ENCODE results near the gene AHNAK.
"Not testable (repeated sequence)": the region's sequence is repeated elsewhere in the genome, so short reads cannot be mapped to it uniquely, and the experiment has no call there.

Gene AHNAK

GRCh38 chr11:62573006-62573591 is 26.5 kb upstream of the AHNAK start:
- no peak for DNase-seq

GRCh38 chr11:62572431-62572830 is 25.8 kb upstream of the AHNAK start:
- no peak for DNase-seq

GRCh38 chr11:62571493-62571892 is 24.9 kb upstream of the AHNAK start:
- not testable (repeated sequence) for DNase-seq

- DNase-seq, result not testable (repeated sequence)
Measured at GRCh38 chr11:62570903-62571302, 24.3 kb upstream of the AHNAK start.

- DNase-seq, result no peak
Measured at GRCh38 chr11:62569611-62570010, 23.0 kb upstream of the AHNAK start.

- no peak for DNase-seq
Measured at GRCh38 chr11:62567018-62567633, 20.5 kb upstream of the AHNAK start.

GRCh38 chr11:62566247-62566646 is 19.6 kb upstream of the AHNAK start:
- DNase-seq, result no peak

GRCh38 chr11:62565100-62565802 is 18.6 kb upstream of the AHNAK start:
- DNase-seq, result no peak

- not testable (repeated sequence) for DNase-seq
Measured at GRCh38 chr11:62561677-62562230, 15.1 kb upstream of the AHNAK start.

- peak; percentile 60 for DNase-seq
Measured at GRCh38 chr11:62560566-62561103, 14.0 kb upstream of the AHNAK start.

GRCh38 chr11:62559626-62560025 is 13.0 kb upstream of the AHNAK start:
- DNase-seq, result not testable (repeated sequence)

GRCh38 chr11:62559204-62559603 is 12.6 kb upstream of the AHNAK start:
- DNase-seq, result no peak

GRCh38 chr11:62558669-62559068 is 12.1 kb upstream of the AHNAK start:
- no peak for DNase-seq

GRCh38 chr11:62556875-62557631 is 10.4 kb upstream of the AHNAK start:
- peak; percentile 17 for DNase-seq

- peak; percentile 54 for DNase-seq
Measured at GRCh38 chr11:62556108-62556874, 9.7 kb upstream of the AHNAK start.

GRCh38 chr11:62555464-62556107 is 9.0 kb upstream of the AHNAK start:
- peak; percentile 46 for DNase-seq

- no peak for DNase-seq
Measured at GRCh38 chr11:62554387-62555167, 8.0 kb upstream of the AHNAK start.

GRCh38 chr11:62553839-62554361 is 7.3 kb upstream of the AHNAK start:
- DNase-seq, result peak; percentile 9

GRCh38 chr11:62553080-62553838 is 6.7 kb upstream of the AHNAK start:
- peak; percentile 14 for DNase-seq
